Smooth muscle cell (in vitro differentiated cells): ENCODE results near the gene POLN. TPM values are rescaled to one million over a fixed set of nuclear protein-coding genes. Genes with fewer than 3 reads are reported as not detected.

Experiments
- DNase-seq: peaks from one replicate; lab custom pipeline; 2025; ENCODE audit not compliant: unreplicated experiment; lab: John Stamatoyannopoulos, UW
- H2AFZ ChIP-seq: fragments of 200-600 bp; sonication (generic); 2 replicates; pipeline ENCODE4 v1.6.0; 2016; ENCODE audit warnings: antibody characterized with exemption, low read depth, mild to moderate bottlenecking
- H3F3A ChIP-seq: fragments of 200-600 bp; sonication (generic); 2 replicates; pipeline ENCODE4 v1.6.0; 2017; ENCODE audit warnings: antibody characterized with exemption, low read depth
- H3K27ac ChIP-seq: fragments of 200-600 bp; sonication (generic); 2 replicates; pipeline ENCODE4 v1.5.1; 2016; ENCODE audit warnings: low read depth, mild to moderate bottlenecking
- H3K27me3 ChIP-seq: fragments of 200-600 bp; sonication (generic); 2 replicates; pipeline ENCODE4 v1.6.1; 2016; ENCODE audit warnings: low read depth, mild to moderate bottlenecking
- H3K36me3 ChIP-seq: fragments of 200-600 bp; sonication (generic); 2 replicates; pipeline ENCODE4 v1.5.1; 2016; ENCODE audit warnings: low read depth
- H3K4me1 ChIP-seq: fragments of 200-600 bp; sonication (generic); 2 replicates; pipeline ENCODE4 v1.5.1; 2016; ENCODE audit warnings: low read depth
- H3K4me2 ChIP-seq: fragments of 200-600 bp; sonication (generic); 2 replicates; pipeline ENCODE4 v1.6.0; 2016; ENCODE audit warnings: mild to moderate bottlenecking
- H3K4me3 ChIP-seq: fragments of 200-600 bp; sonication (generic); 2 replicates; pipeline ENCODE4 v1.5.1; 2016; ENCODE audit warnings: mild to moderate bottlenecking
- H3K79me2 ChIP-seq: fragments of 200-600 bp; sonication (generic); 2 replicates; pipeline ENCODE4 v1.6.0; 2016; ENCODE audit warnings: low read depth, mild to moderate bottlenecking
- H3K9ac ChIP-seq: fragments of 200-600 bp; sonication (generic); 2 replicates; pipeline ENCODE4 v1.6.0; 2016; ENCODE audit warnings: low read depth
- H3K9me3 ChIP-seq: fragments of 200-600 bp; sonication (generic); replicated peaks from 2 replicates; pipeline ENCODE4 v1.5.1; 2016; ENCODE audit warnings: low read depth
- H4K20me1 ChIP-seq: fragments of 200-600 bp; sonication (generic); 2 replicates; pipeline ENCODE4 v1.6.0; 2016; ENCODE audit warnings: low read depth
- WGBS: methylation state at CpG from one replicate; pipeline ENCODE4 v1.1.7; 2016; ENCODE audit warnings: low lambda C conversion rate; 5-methylcytosine and 5-hydroxymethylcytosine counted together
- polyA plus RNA-seq: library from polyadenylated mRNA; unstranded; fragments of >200 nt; fragmentation: Nextera tagmentation; extraction: Ambion mirVana; gene quantifications from 2 replicates; pipeline ENCODE4 v1.2.1, GENCODE V29; 2016
- total RNA-seq: library from RNA; depleted of rRNA; stranded (reverse); fragments of >200 nt; gene quantifications from 2 replicates; pipeline ENCODE4 v1.2.3, GENCODE V29; 2014
- TF ChIP-seq, protein P1 (sequence below): fragments of 200-600 bp; sonication (generic); IDR thresholded peaks from 2 replicates; pipeline ENCODE4 v1.5.1; 2017; ENCODE audit warnings: borderline replicate concordance, mild to moderate bottlenecking, antibody characterized with exemption; ENCODE audit not compliant: insufficient read depth, poor library complexity, severe bottlenecking

Gene POLN
- total and polyA plus RNA-seq, 2 experiments from 2014 or later, result 0.35 to 3.0 TPM

DNA sequence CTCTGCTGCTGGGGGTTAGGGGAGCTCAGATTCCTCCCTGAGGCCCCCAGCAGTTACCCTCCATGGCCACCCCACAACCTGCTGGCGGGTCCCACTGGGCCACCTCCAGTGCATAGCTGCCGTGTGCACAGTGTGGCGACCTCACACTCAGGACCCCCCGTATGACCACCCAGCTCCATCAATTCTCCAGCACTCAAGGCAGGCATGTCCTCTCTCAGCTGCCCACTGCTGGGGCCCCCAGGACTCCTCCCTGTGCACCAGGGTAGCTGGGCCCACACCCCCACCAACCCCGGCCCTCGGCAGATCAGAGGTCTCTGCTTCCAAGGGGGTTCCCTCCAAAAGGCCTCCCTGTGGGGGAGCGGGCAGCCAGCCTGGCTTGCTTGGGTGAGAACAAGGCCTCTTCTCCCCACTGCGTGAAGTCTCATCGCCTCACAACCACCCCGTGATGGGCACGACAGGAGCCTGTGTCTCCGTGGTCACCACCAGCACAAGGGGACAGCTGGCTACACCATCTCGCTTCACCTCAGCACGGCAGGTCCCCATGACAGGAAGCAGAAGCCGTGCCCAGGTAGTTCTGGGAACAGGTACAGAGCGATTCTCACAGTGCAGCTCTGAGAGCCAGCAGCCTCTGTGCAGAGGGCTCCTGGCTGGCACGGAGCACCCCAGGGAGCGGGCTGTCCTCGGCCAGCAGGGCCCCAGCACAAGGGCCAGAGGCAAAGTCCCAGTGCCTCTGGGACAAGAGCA is 4.6 kb upstream of the POLN start:
- 97% methylated on average over 19 of the region's 19 CpGs for WGBS
- Histone ChIP-seq H3K9ac (no peak overlapping the region), H3K4me1 (no peaks in the 10 kb centered on the region), H2AFZ (no peak overlapping the region), H3K27ac (no peak overlapping the region), H4K20me1 (peaks cover 41% of the 10 kb centered on the region), H3K36me3 (no peaks in the 10 kb centered on the region), H3K27me3 (no peaks in the 10 kb centered on the region), H3K4me2 (no peak overlapping the region), H3F3A (peaks cover 11% of the 10 kb centered on the region), H3K9me3 (no peaks in the 10 kb centered on the region), H3K79me2 (no peaks in the 10 kb centered on the region), H3K4me3 (no peak overlapping the region)
- no peak for DNase-seq
- TF ChIP-seq, protein P1, sequence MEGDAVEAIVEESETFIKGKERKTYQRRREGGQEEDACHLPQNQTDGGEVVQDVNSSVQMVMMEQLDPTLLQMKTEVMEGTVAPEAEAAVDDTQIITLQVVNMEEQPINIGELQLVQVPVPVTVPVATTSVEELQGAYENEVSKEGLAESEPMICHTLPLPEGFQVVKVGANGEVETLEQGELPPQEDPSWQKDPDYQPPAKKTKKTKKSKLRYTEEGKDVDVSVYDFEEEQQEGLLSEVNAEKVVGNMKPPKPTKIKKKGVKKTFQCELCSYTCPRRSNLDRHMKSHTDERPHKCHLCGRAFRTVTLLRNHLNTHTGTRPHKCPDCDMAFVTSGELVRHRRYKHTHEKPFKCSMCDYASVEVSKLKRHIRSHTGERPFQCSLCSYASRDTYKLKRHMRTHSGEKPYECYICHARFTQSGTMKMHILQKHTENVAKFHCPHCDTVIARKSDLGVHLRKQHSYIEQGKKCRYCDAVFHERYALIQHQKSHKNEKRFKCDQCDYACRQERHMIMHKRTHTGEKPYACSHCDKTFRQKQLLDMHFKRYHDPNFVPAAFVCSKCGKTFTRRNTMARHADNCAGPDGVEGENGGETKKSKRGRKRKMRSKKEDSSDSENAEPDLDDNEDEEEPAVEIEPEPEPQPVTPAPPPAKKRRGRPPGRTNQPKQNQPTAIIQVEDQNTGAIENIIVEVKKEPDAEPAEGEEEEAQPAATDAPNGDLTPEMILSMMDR, result no peak

DNA sequence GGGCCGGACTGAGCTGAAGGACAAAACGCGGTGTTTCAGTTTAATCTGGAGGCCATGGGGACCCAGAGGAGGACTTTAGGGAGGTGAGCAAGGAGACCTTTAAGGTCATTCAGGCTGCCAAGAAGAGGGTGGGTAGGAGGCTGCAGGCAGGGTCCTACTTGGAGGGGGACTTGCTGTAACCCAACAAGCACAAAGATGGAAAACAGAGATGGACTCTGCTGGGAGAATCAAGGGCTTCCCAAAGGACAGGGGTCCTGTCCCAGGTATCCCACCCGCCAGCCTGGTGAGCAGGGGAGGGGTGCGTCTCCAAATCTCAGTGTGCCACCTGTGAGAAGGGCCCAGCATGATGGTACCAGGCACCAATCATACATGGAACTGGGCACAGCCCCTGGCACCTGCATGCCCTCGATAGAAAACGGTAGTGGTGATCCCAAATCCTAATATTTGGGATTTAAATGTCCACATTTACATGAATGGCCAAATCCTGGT is 3.9 kb upstream of the POLN start:
- peaks cover 4% of the 10 kb centered on the region for H3K4me1 ChIP-seq
- DNase-seq, result no peak
- H3K79me2 ChIP-seq, result peaks cover 6% of the 10 kb centered on the region
- no peaks in the 10 kb centered on the region for H3K27me3 ChIP-seq
- H3K27ac ChIP-seq, result no peak overlapping the region
- WGBS, result 92% methylated on average over 7 of the region's 7 CpGs
- no peaks in the 10 kb centered on the region for H3K36me3 ChIP-seq
- TF ChIP-seq, protein P1, result no peak
- no peak overlapping the region for H3K4me3 ChIP-seq
- H2AFZ ChIP-seq, result no peak overlapping the region
- peaks cover 41% of the 10 kb centered on the region for H4K20me1 ChIP-seq
- no peak overlapping the region for H3K9ac ChIP-seq
- H3K4me2 ChIP-seq, result no peak overlapping the region
- peaks cover 11% of the 10 kb centered on the region for H3F3A ChIP-seq
- H3K9me3 ChIP-seq, result no peaks in the 10 kb centered on the region

DNA sequence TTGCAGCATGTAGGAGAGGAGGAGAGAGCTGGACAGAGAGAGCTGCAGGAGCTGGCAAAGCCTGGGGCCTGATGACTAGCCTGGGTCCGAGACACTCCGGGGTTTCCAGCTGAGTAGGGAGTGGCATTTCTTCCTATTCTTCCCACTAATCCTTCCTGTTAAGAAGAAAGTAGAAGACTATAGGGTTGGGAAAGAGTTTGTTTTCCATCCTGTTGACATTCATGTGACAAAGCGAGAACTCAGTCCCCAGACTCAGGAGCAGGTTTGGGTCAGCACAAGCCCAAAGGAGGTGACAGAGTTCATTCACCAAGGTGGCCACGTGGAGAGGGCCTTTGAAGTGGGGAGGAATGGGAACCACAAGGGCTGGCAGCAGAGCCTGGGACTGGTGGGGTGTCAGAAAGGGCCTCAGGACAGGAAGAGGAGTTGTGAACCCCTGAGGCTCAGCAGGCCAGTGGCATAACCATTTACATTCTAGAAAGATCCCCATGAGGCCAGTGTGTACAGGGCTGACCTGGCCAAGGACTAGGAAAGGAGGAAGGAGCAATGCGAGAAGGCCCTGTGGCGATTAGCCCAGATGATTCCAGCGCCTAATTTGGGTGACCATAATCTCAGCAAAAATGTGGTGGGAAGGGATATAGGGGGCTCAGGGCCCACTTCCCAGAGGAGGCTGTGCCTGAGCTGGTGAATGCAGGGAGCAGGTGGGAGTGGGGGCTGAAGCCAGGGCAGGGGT is 3.3 kb upstream of the POLN start:
- no peak for DNase-seq
- Histone ChIP-seq H2AFZ (no peak overlapping the region), H4K20me1 (peaks cover 41% of the 10 kb centered on the region), H3K9ac (no peak overlapping the region), H3K4me2 (no peak overlapping the region), H3K4me3 (no peak overlapping the region), H3F3A (peaks cover 11% of the 10 kb centered on the region), H3K27me3 (no peaks in the 10 kb centered on the region), H3K79me2 (peaks cover 12% of the 10 kb centered on the region), H3K9me3 (no peaks in the 10 kb centered on the region), H3K36me3 (no peaks in the 10 kb centered on the region), H3K4me1 (peaks cover 10% of the 10 kb centered on the region), H3K27ac (no peak overlapping the region)
- TF ChIP-seq, protein P1, result no peak
- 82% methylated on average over 7 of the region's 7 CpGs for WGBS
